ENCODE results near the gene CPSF7.
A peak's percentile ranks its signal among the peaks of the same experiment; 100 is the strongest.

The CPSF7 gene

GRCh38 chr11:61380884-61381283, 48.9 kb downstream of the CPSF7 start:
- DNase-seq: no peak

GRCh38 chr11:61378713-61379313, 51.0 kb downstream of the CPSF7 start:
- no peak for DNase-seq

DNA sequence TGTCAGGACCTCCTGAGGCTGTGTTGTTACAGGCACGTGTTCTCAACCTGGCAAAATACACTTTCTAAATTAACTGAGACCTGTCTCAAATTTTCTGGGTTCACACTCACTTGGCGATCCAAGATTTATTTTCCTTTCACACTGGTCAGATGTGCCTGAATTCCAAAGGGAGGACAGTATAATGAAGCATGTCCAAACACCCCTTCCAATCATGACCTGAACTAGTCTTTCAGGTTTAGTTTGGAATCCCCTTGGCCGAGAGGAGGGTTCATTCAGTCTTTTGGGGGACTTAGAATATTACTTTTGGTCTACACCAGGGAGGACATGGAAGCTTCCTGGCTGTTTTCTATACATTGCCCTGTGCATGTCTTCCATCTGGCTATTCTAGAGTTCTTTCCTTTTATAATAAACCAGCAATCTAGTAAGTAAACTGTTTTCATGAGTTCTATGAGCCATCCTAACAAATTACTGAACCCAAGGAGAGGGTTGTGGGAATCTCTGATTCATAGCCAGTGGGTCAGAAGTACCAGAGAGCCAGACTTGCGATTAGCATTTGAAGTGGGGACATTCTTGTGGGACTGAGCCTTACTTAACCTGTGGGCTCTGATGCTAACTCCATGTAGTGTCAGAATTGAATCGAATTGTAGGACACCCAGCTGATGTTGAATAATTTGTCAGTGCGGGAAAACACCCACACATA, 52.2 kb downstream of the CPSF7 start:
- no peak for DNase-seq

DNA sequence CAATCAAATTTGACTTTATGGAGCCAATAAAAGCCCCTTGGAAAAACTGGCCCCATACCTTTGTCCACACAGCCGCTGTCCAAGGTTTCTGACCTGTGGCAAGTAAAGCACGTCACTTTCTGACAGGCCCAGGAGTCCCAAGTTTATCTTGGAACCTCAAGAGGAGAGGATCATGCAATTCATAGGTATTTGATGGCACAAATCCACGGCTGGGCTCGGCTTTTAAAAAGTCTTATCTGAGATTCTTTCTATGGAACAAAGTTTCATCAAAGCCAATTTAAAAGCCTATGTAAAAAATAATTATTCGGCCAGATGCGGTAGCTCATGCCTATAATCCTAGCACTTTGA, 54.0 kb downstream of the CPSF7 start:
- DNase-seq: no peak

GRCh38 chr11:61372659-61373420, 56.9 kb downstream of the CPSF7 start:
- DNase-seq: no peak

- DNase-seq: no peak
Measured at GRCh38 chr11:61370349-61371005, 59.3 kb downstream of the CPSF7 start.

- no peak for DNase-seq
Measured at GRCh38 chr11:61369372-61370348, 60.1 kb downstream of the CPSF7 start.

DNA sequence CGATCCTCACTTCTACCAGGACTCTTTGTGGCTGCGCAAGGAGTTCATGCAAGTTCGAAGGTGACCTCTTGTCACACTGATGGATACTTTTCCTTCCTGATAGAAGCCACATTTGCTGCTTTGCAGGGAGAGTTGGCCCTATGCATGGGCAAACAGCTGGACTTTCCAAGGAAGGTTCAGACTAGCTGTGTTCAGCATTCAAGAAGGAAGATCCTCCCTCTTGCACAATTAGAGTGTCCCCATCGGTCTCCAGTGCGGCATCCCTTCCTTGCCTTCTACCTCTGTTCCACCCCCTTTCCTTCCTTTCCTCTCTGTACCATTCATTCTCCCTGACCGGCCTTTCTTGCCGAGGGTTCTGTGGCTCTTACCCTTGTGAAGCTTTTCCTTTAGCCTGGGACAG, 61.1 kb downstream of the CPSF7 start:
- no peak for DNase-seq

- no peak for DNase-seq
Measured at GRCh38 chr11:61367406-61367805, 62.4 kb downstream of the CPSF7 start.

DNA sequence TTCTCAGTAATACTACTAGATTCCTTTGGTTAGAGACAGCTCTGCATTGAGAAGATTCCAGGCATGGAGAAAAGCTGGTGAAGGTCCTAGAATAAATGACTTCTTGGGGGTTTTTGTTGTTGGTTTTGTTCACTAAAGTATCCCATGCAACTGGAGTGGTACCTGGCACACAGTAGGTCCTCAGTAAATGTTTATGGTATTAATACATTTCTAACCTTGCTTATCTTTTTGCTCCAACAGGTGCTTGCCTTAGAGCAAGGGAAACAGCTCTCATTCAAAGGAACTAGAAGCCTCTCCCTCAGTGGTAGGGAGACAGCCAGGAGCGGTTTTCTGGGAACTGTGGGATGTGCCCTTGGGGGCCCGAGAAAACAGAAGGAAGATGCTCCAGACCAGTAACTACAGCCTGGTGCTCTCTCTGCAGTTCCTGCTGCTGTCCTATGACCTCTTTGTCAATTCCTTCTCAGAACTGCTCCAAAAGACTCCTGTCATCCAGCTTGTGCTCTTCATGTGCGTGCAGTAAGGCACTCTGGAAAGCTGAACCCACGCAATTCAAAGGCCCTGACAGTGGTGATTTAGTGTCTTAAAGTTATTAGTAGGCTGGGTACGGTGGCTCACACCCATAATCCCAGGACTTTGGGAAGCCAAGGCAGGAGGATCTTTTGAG, 65.6 kb downstream of the CPSF7 start:
- DNase-seq: no peak

GRCh38 chr11:61362542-61362875, 67.3 kb downstream of the CPSF7 start:
- DNase-seq: peak; percentile 43

DNA sequence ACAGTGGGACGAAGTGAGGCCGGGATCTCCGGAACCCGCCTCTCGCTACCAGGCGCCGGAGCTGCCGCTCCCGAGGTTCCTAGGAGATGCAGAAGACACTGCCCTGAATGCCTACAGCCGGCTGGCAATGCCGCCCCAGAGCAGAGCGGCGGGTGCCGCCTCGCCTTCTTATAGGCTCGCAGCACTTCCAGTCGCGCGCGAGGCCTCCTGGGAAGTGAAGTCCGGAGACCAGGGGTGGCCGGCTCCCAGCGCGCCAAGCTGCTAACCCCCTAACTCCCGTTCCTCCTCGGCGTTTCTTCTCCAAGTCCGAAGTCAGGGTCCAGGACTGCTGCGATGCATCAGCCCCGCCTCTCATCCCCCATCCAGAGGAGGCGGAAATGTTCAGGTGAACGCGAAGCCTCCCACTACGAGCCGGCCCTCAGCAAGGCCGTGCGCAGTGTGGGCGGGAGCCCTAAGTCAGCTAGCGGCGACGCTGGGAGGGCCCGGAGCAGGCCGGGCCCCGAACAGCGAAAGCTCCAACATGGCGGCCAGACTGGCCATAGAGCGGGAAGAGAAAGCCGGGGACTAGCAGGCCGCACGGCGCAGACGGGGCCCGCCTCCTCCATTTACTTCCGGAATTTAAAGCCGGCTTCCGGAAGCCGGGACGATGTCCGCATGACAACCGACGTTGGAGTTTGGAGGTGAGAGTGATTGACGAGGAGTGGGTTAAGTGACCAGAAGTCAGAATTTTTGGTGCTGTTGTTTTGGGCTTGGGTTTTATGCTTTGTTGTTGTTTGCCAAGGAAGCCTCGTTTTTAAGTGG, 67.8 kb downstream of the CPSF7 start, which contains the start of the genes CYB561A3 and TMEM138:
TSS of gene CYB561A3 (minus strand) at position 142 of the 801 bp plus-strand sequence. CDS start 5,169 bp downstream, outside the sequence.
TSS of gene TMEM138 (plus strand) at position 634 of the 801 bp plus-strand sequence. CDS start 2,017 bp downstream, outside the sequence.
- peak; percentile 96 for DNase-seq

DNA sequence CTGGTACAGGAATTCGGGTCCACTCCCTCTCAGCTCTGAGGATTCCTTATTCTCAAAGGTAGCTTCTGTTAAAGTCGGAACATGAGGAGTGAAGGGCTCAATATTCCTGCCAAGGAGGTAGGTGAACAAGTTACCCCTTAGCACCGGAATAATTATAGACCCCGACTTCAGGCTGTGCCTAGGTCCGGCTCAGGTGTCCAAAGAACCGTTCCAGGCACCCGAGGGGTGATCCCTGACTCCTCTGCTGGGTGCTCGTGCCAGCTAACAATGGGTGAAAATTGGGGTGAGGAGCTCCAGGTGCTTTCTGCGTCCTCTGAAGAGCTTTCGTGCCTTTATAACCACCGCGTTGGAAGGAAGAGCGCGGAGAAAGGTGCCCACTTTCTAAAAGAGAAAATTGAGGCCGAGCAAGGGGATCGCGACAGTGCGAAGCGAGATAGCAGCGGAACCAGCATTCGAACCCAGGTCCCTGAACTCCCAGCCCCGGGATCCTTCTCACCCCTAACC, 68.5 kb downstream of the CPSF7 start:
- no peak for DNase-seq

GRCh38 chr11:61359516-61359915, 70.3 kb downstream of the CPSF7 start:
- DNase-seq: no peak

DNA sequence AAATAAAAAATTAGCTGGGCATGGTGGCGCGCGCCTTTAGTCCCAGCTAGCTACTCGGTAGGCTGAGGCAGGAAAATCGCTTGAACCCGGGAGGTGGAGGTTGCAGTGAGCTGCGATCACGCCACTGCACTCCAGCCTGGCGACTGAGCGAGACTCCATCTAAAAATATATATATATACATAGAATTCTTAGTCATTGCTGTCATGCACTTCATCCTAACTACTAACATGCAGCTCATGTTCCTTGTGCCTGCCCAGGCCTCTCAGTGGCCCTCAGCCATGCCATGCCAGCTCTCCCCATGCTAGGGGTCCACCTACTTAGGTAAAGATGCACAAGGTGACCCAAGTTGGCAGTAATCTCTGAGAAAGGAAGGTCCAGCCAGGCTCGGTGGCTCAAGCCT, 71.2 kb downstream of the CPSF7 start:
- DNase-seq: no peak

GRCh38 chr11:61357894-61358239, 71.9 kb downstream of the CPSF7 start:
- no peak for DNase-seq

DNA sequence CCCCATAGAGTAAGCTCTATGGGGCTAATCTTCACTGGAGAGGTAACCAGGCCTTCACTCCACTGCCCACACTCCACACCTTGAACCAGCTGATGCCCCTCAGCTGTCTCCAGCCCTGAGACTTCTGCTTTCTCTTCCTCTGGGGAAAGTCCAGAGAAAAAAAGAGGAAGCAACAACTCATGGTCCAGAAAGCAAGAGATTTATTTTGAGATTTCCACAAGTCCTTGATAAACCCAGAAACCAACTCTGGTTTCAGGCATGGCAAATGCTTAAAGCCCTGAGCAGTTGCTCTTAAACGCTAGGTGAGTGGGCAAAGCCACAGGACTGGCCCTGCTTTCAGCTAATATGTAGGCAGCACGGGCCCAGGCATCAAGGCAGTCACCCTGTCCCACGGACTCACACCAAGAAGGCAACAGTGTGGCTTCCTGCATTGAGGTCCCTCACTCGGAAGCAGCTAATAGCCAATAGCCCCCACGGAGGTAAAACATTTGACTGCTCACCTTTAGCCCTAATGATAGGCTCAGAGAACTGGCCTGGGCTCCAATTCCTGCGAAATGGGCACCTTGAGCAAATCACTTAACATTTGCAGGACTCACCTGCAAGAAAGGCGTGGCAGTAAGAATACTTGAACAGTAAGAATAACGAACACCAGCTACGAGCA, 72.4 kb downstream of the CPSF7 start:
- no peak for DNase-seq

- DNase-seq: no peak
Measured at GRCh38 chr11:61356706-61357105, 73.1 kb downstream of the CPSF7 start.

DNA sequence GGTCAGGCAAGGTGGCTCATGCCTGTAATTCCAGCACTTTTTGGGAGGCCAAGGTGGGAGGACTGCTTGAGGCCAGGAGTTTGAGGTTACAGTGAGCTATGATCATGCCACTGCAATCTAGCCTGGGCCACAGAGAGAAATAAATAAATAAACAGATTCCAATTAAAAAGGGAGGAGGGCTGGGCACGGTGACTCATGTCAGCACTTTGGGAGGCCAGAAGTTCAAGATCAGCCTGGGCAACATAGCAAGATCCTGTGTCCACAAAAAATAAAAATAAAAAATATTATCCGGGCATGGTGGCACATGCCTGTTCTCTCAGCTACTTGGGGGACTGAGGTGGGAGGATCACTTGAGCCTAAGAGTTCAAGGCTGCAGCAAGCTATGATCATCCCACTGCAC, 75.6 kb downstream of the CPSF7 start:
- DNase-seq: no peak

All from NCI-H345 (cell line).